Fibroblast of skin of left biceps (primary cell): ENCODE results near the gene F8.
"Not testable (repeated sequence)": the region's sequence is repeated elsewhere in the genome, so short reads cannot be mapped to it uniquely, and the experiment has no call there.

Experiments used
- DNase-seq, 2 experiments: peaks; one replicate each; pipeline ENCODE4 v3.0.0-alpha.2; 2013; ENCODE audit warnings: low read depth in 2 of 2

The F8 gene

GRCh38 chrX:154816326-154816898, 206.1 kb downstream of the F8 start:
- DNase-seq: not testable (repeated sequence)

GRCh38 chrX:154815274-154815818, 207.2 kb downstream of the F8 start:
- no peak for DNase-seq

- no peak for DNase-seq
Measured at GRCh38 chrX:154813801-154814200, 208.7 kb downstream of the F8 start.

- no peak for DNase-seq
Measured at GRCh38 chrX:154812341-154813101, 210.0 kb downstream of the F8 start.

GRCh38 chrX:154809939-154810665, 212.4 kb downstream of the F8 start:
- no peak for DNase-seq

GRCh38 chrX:154806837-154807501, 215.6 kb downstream of the F8 start:
- no peak for DNase-seq

- no peak for DNase-seq
Measured at GRCh38 chrX:154805696-154806091, 216.8 kb downstream of the F8 start.

- DNase-seq: peak; percentile 15 to 16
Measured at GRCh38 chrX:154804957-154805695, 217.4 kb downstream of the F8 start, which contains the start of gene MPP1. TSS of gene MPP1 (minus strand) at chrX:154805485. CDS start at chrX:154805373, 112 bp downstream.

GRCh38 chrX:154804261-154804956, 218.1 kb downstream of the F8 start:
- no peak for DNase-seq

- no peak for DNase-seq
Measured at GRCh38 chrX:154802947-154803346, 219.6 kb downstream of the F8 start.

- DNase-seq: no peak
Measured at GRCh38 chrX:154800478-154801210, 221.9 kb downstream of the F8 start.

GRCh38 chrX:154799556-154800348, 222.8 kb downstream of the F8 start:
- DNase-seq: no peak

- no peak for DNase-seq
Measured at GRCh38 chrX:154797006-154797405, 225.5 kb downstream of the F8 start.

GRCh38 chrX:154795016-154795415, 227.5 kb downstream of the F8 start:
- DNase-seq: no peak

- no peak for DNase-seq
Measured at GRCh38 chrX:154793084-154793795, 229.3 kb downstream of the F8 start.

GRCh38 chrX:154791939-154792338, 230.6 kb downstream of the F8 start:
- DNase-seq: no peak

- DNase-seq: no peak
Measured at GRCh38 chrX:154791467-154791866, 231.1 kb downstream of the F8 start.
